GM12873 (cell line): ENCODE data around the gene AP3D1.

Source experiments
- CTCF ChIP-seq: IDR thresholded peaks from 2 replicates; pipeline ENCODE4 v1.5.1; 2012; ENCODE audit warnings: low read depth, mild to moderate bottlenecking, moderate library complexity, low read length, control low read depth; ENCODE audit not compliant: insufficient read depth; ENCODE audit errors: missing control alignments

AP3D1 gene

GRCh38 chr19:2132731-2133490 is 18.5 kb downstream of the AP3D1 start:
- no peak for TF ChIP-seq CTCF

GRCh38 chr19:2132191-2132590 is 19.2 kb downstream of the AP3D1 start:
- TF ChIP-seq CTCF, result no peak

- TF ChIP-seq CTCF, result no peak
These were observed 21.2 kb downstream of the AP3D1 start for GRCh38 chr19:2129892-2130770.

GRCh38 chr19:2129486-2129885 is 21.9 kb downstream of the AP3D1 start:
- TF ChIP-seq CTCF, result no peak

GRCh38 chr19:2129022-2129421 is 22.3 kb downstream of the AP3D1 start:
- TF ChIP-seq CTCF, result no peak

- TF ChIP-seq CTCF, result no peak
These were observed 23.6 kb downstream of the AP3D1 start for GRCh38 chr19:2127758-2128157.

- no peak for TF ChIP-seq CTCF
These were observed 24.4 kb downstream of the AP3D1 start for GRCh38 chr19:2126879-2127518.
